Caki2 (cell line): ENCODE measurements around the gene FN1. TPM values are rescaled to one million over a fixed set of nuclear protein-coding genes. Genes with fewer than 3 reads are reported as not detected.
A peak's percentile ranks its signal among the peaks of the same experiment; 100 is the strongest.
"Not testable (repeated sequence)": the region's sequence is repeated elsewhere in the genome, so short reads cannot be mapped to it uniquely, and the experiment has no call there.

Experiments used
- DNase-seq: peaks from one replicate; pipeline ENCODE4 v3.0.0-alpha.2; 2015; ENCODE audit warnings: low read depth
- in situ Hi-C: cut with HindIII; loops from 2 replicates; pipeline ENCODE4 v1.10.0; 2016; ENCODE audit warnings: low sequenced_read_pairs, low pct_unique_long_range_greater_than_20kb, mixed read lengths
- total RNA-seq: library from RNA; depleted of rRNA; stranded (reverse); fragments of >200 nt; shearing (Covaris generic); gene quantifications from 2 replicates; pipeline ENCODE4 v1.2.3, GENCODE V29; 2014; ENCODE audit warnings: low replicate concordance

The FN1 gene
- total RNA-seq, 1 experiment from 2014 or later = 3,981 TPM

DNA sequence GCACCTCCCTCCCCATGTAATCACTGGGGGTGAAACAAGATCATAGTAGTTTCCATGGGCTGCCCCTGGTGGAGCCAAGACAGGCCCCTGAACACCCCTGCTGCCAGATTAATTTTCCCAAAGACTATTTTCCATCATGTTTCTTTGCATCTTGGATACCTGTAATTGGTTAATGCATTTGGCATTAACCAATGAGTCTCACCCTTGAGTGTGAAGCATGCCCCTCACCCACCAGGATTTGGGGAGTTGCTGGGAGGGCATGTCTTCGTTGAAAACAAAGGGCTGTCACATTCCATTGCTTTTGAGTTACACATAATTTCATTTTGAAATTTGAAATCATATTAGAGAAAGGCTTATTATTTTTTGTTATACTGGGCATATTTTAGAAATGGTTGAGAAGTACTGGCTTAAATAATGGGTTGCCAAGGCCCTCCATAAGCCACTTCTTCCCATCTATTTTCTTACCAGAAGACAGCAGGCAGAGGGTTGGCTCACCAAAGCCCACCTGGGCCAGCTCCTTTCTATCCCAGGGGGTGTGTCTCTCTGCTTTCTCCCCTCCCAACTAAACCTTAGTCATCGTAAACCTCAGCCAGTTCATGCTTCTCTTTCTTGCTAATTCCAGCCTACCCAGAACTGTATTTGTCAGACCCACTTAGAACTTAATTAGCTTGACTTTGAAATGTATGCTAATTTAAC, 72.3 kb downstream of the FN1 start:
- in situ Hi-C loops = no loop called here
- DNase-seq = no peak

DNA sequence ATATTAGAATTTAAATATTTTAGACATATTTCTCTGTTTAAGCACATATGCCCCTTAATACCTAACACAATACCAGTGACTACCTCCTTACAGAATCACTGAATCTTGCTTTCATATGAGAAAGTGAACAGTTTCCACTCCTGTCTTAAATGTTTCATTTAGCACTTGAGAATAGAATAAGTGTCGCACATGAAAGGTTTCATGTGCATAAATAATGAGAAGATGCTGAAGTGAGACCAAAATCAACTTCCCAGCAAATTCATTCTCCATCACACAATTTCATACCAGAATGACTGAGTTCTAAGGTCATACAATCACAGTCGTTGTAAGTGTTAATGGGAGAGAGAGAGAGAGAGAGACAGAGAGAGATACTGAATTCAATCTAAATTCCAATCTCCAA, 72.8 kb downstream of the FN1 start:
- in situ Hi-C loops = no loop called here
- DNase-seq = no peak

DNA sequence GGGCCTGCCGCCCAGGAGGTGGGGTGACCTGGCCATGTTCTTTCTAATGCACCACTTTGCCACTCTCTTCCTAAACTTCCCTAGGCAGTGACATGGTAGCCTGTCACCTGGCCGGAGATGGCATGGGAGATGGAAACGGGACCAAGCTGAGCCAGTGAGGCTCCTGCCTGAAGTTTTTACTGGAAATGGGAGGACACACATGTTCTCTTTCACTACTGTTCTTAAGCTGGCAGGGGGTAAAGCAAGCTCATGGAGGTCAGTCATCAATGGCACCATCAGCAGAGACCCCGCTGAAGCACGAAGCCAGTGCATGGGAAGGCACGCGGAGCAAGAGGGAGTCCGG, 73.3 kb downstream of the FN1 start:
- in situ Hi-C loops = no loop called here
- no peak for DNase-seq

DNA sequence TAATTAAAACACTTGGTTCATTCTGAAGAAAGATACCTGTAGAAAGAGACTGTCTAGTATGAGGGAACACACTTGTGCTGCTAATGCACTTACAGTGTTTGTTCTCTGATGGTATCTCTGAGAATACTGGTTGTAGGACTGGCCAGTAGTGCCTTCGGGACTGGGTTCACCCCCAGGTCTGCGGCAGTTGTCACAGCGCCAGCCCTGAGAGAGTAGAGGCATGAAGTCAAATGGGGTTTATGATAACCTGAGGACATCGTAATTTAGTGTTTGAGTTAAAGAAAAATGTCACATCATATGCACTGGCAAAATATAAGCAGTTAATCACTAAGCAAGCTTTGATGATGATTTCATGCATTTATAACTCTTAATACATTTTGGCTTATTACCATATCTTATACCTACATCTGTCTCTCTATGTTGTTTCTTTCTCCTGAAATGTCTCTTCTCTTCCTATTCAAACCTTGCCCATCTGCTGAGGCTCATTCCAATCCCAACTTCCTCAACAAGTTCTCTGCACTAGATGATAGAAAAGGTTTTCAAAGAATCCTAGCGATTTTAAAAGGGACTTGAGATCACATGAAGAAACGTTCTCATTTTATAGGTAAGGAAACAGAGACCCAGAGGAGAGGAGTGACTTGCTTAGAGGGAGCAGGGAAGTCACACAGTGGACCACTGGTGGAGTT, 73.8 kb downstream of the FN1 start:
- DNase-seq = no peak
- in situ Hi-C loops = no loop called here

DNA sequence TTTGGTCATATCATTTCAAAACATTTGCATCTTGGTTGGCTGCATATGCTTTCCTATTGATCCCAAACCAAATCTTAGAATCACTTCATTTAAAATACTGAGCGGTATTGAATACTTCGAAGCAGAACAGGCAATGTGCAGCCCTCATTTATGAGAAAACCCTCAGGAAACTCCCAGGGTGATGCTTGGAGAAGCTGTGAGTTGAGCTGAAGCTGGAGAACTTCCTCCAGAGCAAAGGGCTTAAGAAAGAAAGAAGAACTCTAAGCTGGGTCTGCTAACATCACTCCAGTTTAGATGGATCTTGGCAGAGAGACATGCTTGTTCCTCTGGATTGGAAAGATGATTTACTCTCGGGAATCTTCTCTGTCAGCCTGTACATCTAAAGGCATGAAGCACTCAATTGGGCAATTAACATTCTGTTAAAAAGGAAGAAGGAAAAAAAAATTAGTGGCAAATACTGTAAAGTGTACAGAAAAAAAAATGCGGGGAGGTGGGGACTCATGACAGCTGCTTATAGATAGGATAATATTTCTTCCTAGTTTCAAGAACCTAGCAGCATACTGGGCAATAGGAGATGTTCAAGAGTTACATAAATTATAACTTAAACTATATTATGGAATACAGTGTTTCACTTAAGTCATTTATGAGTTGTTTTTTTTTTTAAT, 74.5 kb downstream of the FN1 start:
- in situ Hi-C loops = no loop called here
- DNase-seq = no peak

DNA sequence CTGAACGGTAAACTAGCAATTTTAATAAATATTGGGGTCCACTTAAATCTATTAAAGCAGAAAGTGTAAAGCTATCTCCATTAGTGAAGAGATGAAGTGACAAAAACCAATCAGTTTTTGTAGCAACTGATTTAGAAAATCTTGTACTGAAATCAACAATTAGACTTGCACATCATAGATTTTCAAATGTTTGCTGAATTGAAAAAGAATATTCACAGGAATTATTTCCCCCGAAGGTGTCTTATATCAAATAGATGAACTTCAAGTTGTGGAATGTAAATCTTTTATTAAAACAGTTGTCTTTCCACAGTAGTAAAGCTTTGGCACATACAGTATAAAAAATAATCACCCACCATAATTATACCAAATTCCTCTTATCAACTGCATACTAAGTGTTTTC, 75.3 kb downstream of the FN1 start:
- in situ Hi-C loops = no loop called here
- no peak for DNase-seq

DNA sequence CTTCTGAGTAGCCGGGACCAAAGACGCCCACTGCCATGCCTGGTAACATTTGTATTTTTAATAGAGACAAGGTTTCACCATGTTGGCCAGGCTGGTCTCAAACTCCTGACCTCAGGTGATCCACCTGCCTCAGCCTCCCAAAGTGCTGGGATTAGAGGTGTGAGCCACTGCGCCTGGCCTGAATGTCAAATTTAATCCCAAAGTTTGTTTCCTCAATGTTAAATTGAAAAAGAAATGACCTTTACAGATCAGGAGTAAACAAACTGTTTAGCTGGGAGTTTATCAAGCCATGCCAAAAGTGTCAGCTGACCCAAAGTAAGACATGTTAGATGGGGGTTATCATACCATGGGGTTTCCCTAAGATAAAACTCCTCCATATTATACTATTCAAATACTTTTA, 75.8 kb downstream of the FN1 start:
- DNase-seq, in situ Hi-C loops: not testable (repeated sequence)

DNA sequence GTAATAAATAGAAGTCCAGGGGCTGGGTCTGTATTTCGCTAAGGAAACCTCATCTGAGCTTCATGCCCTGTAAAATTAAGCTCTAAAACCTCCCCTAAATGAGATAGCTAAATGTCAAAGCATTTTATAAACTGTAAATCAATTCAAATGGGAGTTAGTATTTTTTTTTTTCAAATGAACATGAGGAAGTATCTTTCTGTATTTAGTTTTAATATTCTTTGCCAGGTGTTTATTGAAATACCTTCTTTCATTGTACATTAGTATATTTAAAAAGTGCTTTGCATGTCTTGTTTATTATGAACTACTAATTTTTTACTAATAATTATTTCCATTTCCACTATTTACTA, 76.3 kb downstream of the FN1 start:
- in situ Hi-C loops = no loop called here
- no peak for DNase-seq

DNA sequence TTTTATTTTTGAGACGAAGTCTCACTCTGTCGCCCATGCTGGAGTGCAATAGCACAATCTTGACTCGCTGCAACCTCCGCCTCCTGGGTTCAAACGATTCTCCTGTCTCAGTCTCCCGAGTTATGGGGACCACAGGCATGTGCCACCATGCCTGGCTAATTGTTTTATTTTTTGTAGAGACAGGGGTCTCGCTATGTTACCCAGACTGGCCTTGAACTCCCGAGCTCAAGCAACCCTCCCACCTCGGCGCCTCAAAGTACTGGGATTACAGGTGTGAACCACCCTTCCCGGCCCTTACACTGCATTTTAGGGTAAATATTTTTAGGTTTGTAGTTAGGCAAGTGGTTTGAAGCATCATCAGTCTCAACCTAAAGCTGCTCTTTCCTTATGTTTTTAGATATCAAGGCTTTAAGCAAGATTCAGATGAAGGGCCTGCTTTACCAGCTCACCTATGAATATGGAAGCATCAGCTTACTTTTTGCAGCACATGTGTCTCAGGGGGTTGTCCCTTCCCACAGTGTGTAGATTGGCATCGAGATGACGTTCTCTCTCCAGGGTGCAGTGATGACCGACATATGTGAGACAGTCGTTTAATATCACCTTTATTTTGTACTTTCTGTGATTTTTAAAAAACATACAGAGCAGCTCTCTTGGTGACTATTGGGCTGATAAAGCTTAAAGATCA, 76.8 kb downstream of the FN1 start:
- peak; percentile 69 for DNase-seq
- in situ Hi-C loops = no loop called here

DNA sequence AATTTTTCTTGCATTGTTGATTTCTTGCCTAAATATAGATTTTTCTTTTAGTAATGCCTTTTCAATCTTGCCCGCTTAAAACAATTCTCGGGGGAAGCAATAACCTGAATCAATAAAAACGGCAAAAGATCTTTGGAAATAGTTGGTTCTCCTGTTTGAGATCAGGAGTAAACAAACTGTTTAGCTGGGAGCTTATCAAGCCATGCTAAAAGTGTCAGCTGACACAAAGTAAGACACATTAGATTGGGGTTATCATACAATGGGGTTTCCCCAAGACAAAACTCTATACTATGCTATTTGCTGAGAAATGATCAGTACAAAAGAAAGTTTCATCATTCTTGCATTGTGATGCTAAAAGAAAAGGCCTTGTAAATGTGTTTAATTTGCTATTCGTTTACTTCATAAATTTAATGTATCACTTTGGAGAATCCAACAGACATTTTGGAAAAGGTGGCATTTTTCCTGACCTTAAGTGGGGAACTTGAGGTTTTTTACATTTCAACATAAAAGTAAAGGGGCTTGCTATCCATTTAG, 77.5 kb downstream of the FN1 start:
- DNase-seq = no peak
- in situ Hi-C loops = no loop called here

DNA sequence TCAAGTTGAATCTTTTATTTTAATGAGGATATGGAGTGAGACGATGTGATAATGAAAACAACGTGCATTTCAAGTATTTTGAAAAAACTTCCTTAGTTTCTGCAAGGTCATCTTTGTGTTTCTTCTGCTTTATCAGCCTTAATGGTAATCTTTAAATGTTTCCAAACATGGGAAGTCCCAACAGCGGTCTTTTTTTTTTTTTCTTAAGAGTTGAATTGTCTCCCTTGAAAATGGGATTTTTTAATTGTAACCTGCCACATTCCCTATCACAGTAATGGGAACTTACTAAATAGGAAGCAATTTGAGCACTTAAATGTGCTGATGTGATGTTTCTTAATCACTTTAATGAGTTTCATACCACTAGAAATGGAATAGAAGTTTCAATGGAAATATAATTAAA, 78.2 kb downstream of the FN1 start:
- no peak for DNase-seq
- in situ Hi-C loops = no loop called here

DNA sequence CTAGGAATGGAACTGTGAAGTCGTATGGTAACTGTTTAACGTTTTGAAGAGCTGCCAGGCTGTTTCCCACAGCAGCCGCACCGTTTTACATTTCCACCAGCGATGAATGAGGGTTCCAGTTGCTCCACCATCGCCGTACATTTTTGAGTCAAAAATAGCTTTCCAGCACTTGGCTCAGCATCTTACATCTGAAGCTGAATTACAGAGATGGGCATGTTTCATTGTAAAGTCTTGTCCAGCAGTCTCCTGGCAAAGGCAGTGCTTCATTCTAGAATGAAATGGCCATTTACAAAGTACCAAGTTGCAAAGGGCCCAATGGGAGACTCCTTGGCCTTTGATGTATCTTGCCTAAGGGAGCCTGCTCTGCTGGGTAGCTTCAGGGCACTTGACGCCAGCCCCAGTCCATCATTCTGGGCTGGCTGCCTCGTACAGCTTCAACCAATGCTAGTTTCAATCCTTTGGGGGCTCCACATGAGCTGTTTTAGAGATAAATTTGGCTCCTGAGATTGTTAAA, 78.9 kb downstream of the FN1 start:
- in situ Hi-C loops = no loop called here
- no peak for DNase-seq

DNA sequence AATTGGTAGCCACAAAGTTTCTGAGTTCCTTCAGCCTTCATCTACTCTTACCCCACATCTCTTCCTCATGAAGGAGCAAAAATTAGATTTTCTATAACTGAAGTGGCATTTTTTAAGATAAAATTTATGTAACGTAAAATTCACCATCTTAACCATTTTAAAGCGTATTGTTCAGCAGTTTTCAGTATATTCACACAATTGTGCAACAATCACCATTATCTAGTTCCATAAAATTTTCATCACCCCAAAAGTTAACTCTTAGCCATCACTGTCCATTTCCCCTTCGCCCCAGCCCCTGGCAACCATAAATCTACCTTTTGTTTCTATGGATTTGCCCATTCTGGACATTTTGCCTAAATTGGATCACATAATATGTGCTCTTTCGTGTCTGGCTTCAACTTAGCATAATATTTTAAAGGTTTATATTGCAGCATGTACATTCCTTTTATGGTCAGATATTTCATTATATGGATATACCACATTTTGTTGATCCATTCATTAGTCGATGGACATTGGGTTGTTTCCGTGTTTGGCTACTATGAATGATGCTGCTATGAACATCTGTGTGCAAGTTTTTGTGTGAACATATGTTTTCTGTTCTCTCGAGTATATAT, 79.4 kb downstream of the FN1 start:
- no peak for DNase-seq
- in situ Hi-C loops = no loop called here

DNA sequence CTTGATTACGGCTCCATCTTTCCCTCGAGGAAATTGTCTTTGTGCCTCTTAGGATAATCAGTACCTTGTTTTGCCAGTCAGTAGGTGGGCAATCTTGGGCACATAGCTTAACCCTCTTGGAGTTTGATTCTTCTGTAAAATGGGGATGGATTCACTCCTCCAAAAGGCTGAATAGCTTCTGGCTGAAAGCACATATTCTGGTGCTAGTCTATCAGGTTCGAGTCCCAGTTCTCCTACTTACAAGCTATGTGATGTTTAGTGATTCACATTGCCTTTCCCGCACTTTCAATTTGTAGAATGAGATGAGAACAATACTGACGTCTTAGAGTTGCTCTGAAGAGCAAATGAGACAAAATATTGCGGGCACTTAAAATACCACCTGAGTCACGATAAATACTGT, 80.1 kb downstream of the FN1 start:
- in situ Hi-C loops = no loop called here
- DNase-seq = no peak

DNA sequence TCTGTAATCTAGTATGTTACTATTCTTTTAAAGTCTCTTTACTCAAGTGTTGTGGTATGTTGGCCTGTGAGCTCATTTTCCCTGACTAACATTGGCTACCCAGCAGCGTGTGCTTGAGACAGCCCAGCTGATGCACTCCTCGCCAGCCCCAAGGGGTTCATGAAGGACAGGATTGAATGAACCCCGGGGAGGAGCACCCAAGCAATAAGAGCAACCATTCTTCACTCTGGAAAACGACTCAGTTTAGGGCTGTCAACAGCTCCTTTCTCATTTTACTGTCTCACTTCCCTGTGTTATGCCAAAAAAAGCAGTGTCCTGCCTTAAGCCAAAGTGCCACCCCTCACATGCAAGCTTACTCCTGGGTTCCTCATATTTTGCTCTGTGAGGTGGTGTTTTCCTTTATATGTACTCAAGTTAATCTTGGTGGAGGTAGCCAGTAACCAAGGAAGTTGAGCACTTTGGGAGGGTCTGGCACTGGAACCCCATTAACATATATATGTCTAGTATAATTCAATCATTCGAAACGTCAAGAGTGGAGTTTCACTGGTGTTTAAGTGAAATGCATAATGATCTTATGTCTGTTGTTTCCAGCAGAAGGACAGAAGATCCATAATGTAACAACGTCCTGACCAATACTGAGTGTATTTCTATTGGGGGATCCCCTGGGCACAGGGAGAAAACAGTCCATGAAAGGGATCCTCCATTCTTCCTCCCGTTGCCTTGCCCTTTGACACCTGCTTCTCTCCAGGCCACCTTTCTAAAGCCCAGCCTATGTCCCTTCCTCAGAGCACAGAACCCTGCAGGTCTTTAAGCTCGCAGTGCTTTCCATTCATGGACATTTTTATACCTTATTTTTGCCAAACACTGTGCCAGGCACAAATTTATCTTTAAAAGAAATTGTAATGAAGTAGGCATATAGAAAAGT, 80.8 kb downstream of the FN1 start:
- in situ Hi-C loops = no loop called here

DNA sequence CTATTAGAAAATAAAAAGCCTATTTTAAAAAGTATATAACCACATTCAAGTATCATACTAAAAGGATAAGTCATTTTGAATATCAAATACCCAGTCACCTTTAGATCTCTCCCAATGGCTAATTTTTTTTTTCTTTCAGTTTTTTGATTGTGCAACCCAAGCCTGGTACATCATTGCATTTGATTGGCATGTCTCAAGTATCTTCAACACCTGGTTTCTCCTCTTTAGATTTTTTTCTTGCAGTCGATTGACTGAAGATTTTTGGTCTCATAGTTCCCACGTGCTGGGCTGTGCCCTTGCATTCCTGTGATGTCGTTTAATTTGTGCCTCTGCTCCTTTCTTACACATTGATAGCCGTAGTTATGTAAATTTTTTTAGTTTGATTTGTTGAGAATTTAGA, 83.3 kb downstream of the FN1 start:
- in situ Hi-C loops = no loop called here
- no peak for DNase-seq

More for the DNA sequence above, 80.8 kb downstream of the FN1 start:
- no peak for DNase-seq

DNA sequence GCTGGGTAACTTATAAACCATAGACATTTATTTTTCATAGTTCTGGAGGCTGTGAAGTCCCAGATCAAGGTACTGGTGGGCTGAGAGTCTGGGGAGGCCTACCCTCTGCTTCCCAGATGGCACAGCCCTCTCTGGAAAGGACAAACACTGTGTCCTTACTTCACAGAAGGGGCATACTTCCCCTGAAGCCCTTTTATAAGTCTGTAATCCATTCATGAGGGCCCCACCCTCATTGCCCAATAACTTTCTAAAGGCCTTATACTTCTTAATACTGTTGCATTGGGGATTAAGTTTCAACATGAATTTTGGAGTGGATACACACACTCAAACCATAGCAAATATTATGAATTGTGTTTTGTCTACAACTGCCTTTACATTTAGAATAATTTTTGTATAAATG, 88.0 kb downstream of the FN1 start:
- DNase-seq = no peak
- in situ Hi-C loops = no loop called here
